ENCODE results near the gene APEX2.
"Not testable (repeated sequence)": the region's sequence is repeated elsewhere in the genome, so short reads cannot be mapped to it uniquely, and the experiment has no call there.

The APEX2 gene

GRCh38 chrX:55014897-55015299, 14.7 kb downstream of the APEX2 start:
- no peak for DNase-seq

GRCh38 chrX:55026143-55026542, 26.0 kb downstream of the APEX2 start:
- DNase-seq = no peak

- no peak for DNase-seq
Measured at GRCh38 chrX:55026840-55027239, 26.7 kb downstream of the APEX2 start.

- no peak for DNase-seq
Measured at GRCh38 chrX:55028040-55028439, 27.9 kb downstream of the APEX2 start.

GRCh38 chrX:55028611-55029010, 28.4 kb downstream of the APEX2 start:
- no peak for DNase-seq

GRCh38 chrX:55029291-55029690, 29.1 kb downstream of the APEX2 start:
- DNase-seq = no peak

GRCh38 chrX:55030271-55031205, 30.4 kb downstream of the APEX2 start, which contains the start of gene ALAS2:
ALAS2 (minus strand) TSS chrX:55030977; CDS start chrX:55026000, 4,977 bp downstream.
- no peak for DNase-seq

GRCh38 chrX:55033429-55033828, 33.3 kb downstream of the APEX2 start:
- DNase-seq = no peak

GRCh38 chrX:55039471-55039870, 39.3 kb downstream of the APEX2 start:
- DNase-seq = no peak

- no peak for DNase-seq
Measured at GRCh38 chrX:55041514-55041913, 41.4 kb downstream of the APEX2 start.

- not testable (repeated sequence) for DNase-seq
Measured at GRCh38 chrX:55050599-55050998, 50.4 kb downstream of the APEX2 start.

GRCh38 chrX:55056820-55057674, 56.9 kb downstream of the APEX2 start:
- no peak for DNase-seq

GRCh38 chrX:55057675-55058249, 57.6 kb downstream of the APEX2 start:
- peak in 1 of 2 experiments; percentile 22 for DNase-seq

All from NCI-H2081 (cell line).